ENCODE data around the gene TMEM259. TPM values are rescaled to one million over a fixed set of nuclear protein-coding genes. Genes with fewer than 3 reads are reported as not detected.

TMEM259 gene
- total RNA-seq, 1 donor from 2014 or later: 199 TPM

GRCh38 chr19:1063909-1064660 is 43.2 kb upstream of the TMEM259 start:
- Mint-ChIP-seq H3K27ac (no peak overlapping the region), H3K4me3 (ENCODE audit: low read depth) (peak overlapping the region; percentile 44), H3K9me3 (ENCODE audit: low read depth) (no peaks in the 10 kb centered on the region), H3K36me3 (ENCODE audit: insufficient read depth) (no peaks in the 10 kb centered on the region), H3K4me1 (ENCODE audit: low read depth) (peaks cover 1% of the 10 kb centered on the region), H3K27me3 (peaks cover 18% of the 10 kb centered on the region)
- TF ChIP-seq CTCF (IDR thresholded peaks at IDR 0.05; ENCODE audit: unreplicated experiment): no peak
- no peak for DNase-seq (ENCODE audit: low spot score, unreplicated experiment)

- no peaks in the 10 kb centered on the region for H3K9me3 Mint-ChIP-seq (ENCODE audit: low read depth)
- H3K27ac Mint-ChIP-seq: no peak overlapping the region
- DNase-seq (ENCODE audit: low spot score, unreplicated experiment): no peak
- peaks cover 12% of the 10 kb centered on the region for H3K27me3 Mint-ChIP-seq
- no peak overlapping the region for H3K4me3 Mint-ChIP-seq (ENCODE audit: low read depth)
- TF ChIP-seq CTCF (IDR thresholded peaks at IDR 0.05; ENCODE audit: unreplicated experiment): no peak
- H3K4me1 Mint-ChIP-seq (ENCODE audit: low read depth): peaks cover 1% of the 10 kb centered on the region
- H3K36me3 Mint-ChIP-seq (ENCODE audit: insufficient read depth): no peaks in the 10 kb centered on the region
These were observed 42.3 kb upstream of the TMEM259 start for GRCh38 chr19:1063030-1063908.

GRCh38 chr19:1062387-1063029 is 41.6 kb upstream of the TMEM259 start:
- H3K4me3 Mint-ChIP-seq (ENCODE audit: low read depth): no peak overlapping the region
- H3K27me3 Mint-ChIP-seq: peaks cover 12% of the 10 kb centered on the region
- peaks cover 1% of the 10 kb centered on the region for H3K4me1 Mint-ChIP-seq (ENCODE audit: low read depth)
- TF ChIP-seq CTCF (IDR thresholded peaks at IDR 0.05; ENCODE audit: unreplicated experiment): no peak
- no peaks in the 10 kb centered on the region for H3K36me3 Mint-ChIP-seq (ENCODE audit: insufficient read depth)
- H3K27ac Mint-ChIP-seq: peak overlapping the region; percentile 81
- H3K9me3 Mint-ChIP-seq (ENCODE audit: low read depth): no peaks in the 10 kb centered on the region
- no peak for DNase-seq (ENCODE audit: low spot score, unreplicated experiment)

- Mint-ChIP-seq H3K9me3 (ENCODE audit: low read depth) (no peaks in the 10 kb centered on the region), H3K4me3 (ENCODE audit: low read depth) (no peak overlapping the region)
- no peak for TF ChIP-seq CTCF (IDR thresholded peaks at IDR 0.05; ENCODE audit: unreplicated experiment)
These were observed 41.1 kb upstream of the TMEM259 start for GRCh38 chr19:1061987-1062386.

GRCh38 chr19:1060689-1061088 is 39.8 kb upstream of the TMEM259 start:
- H3K27ac Mint-ChIP-seq: no peak overlapping the region
- H3K36me3 Mint-ChIP-seq (ENCODE audit: insufficient read depth): peaks cover 7% of the 10 kb centered on the region
- TF ChIP-seq CTCF (IDR thresholded peaks at IDR 0.05; ENCODE audit: unreplicated experiment): no peak
- DNase-seq (ENCODE audit: low spot score, unreplicated experiment): no peak
- H3K4me1 Mint-ChIP-seq (ENCODE audit: low read depth): no peaks in the 10 kb centered on the region
- H3K4me3 Mint-ChIP-seq (ENCODE audit: low read depth): no peak overlapping the region
- H3K9me3 Mint-ChIP-seq (ENCODE audit: low read depth): no peaks in the 10 kb centered on the region
- peaks cover 9% of the 10 kb centered on the region for H3K27me3 Mint-ChIP-seq

More at GRCh38 chr19:1061987-1062386, 41.1 kb upstream of the TMEM259 start:
- DNase-seq (ENCODE audit: low spot score, unreplicated experiment): no peak
- H3K27ac Mint-ChIP-seq: no peak overlapping the region
- H3K27me3 Mint-ChIP-seq: peaks cover 12% of the 10 kb centered on the region
- H3K36me3 Mint-ChIP-seq (ENCODE audit: insufficient read depth): no peaks in the 10 kb centered on the region
- H3K4me1 Mint-ChIP-seq (ENCODE audit: low read depth): peaks cover 1% of the 10 kb centered on the region

Data from progenitor cell of endocrine pancreas (in vitro differentiated cells).